Kidney (tissue), 14 donors: ENCODE measurements around the gene SPAG5. TPM values are rescaled to one million over a fixed set of nuclear protein-coding genes. Genes with fewer than 3 reads are reported as not detected.

Experiments
- DNase-seq, 5 donors: peaks; one replicate each; pipeline ENCODE4 v3.0.0-alpha.2; 2013 to 2020
- FAIRE-seq: peaks from 2 replicates; lab custom pipeline; 2012; peaks lifted over from hg19 to GRCh38; lab: Jason Lieb, UNC
- H3K27ac ChIP-seq, 2 donors: one replicate each; pipeline ENCODE4 v1.7.0; 2013; ENCODE audit warnings: low read depth in 2 of 2, low read length in 2 of 2, inconsistent platforms in 1 of 2
- H3K27me3 ChIP-seq: one replicate; pipeline ENCODE4 v1.7.1; 2013; ENCODE audit warnings: low read length, inconsistent platforms; ENCODE audit not compliant: control insufficient read depth, insufficient read depth
- H3K36me3 ChIP-seq, 3 donors: one replicate each; pipeline versions ENCODE4 v1.7.0 to v1.7.1; 2013; ENCODE audit warnings: low read length in 3 of 3, control low read depth in 1 of 3, inconsistent platforms in 1 of 3; ENCODE audit not compliant: insufficient read depth in 3 of 3, control insufficient read depth in 2 of 3
- H3K4me1 ChIP-seq, 3 donors: one replicate each; pipeline versions ENCODE4 v1.7.0 to v1.7.1; 2013; ENCODE audit warnings: low read length in 3 of 3, inconsistent platforms in 1 of 3, low read depth in 1 of 3; ENCODE audit not compliant: control insufficient read depth in 2 of 3, insufficient read depth in 2 of 3
- H3K4me3 ChIP-seq, 3 donors: one replicate each; pipeline versions ENCODE4 v1.7.0 to v1.8.1; 2013; ENCODE audit warnings: low read length in 3 of 3, control low read depth in 1 of 3, inconsistent platforms in 1 of 3
- H3K9ac ChIP-seq, 3 donors: one replicate each; pipeline versions ENCODE4 v1.7.0 to v1.7.1; 2013; ENCODE audit warnings: low read length in 3 of 3, control low read depth in 1 of 3, inconsistent platforms in 1 of 3
- H3K9me3 ChIP-seq, 3 donors: one replicate each; pipeline versions ENCODE4 v1.7.0 to v1.7.1; 2013; ENCODE audit warnings: low read length in 3 of 3, control low read depth in 1 of 3, inconsistent platforms in 1 of 3; ENCODE audit not compliant: control insufficient read depth in 2 of 3, insufficient read depth in 1 of 3
- intact Hi-C: fragments of 100-400 bp; cut with DNase I; formaldehyde crosslinking; loops from one replicate; pipeline ENCODE4 v1.11.1; 2022
- polyA plus RNA-seq: library from polyadenylated mRNA; stranded (reverse); fragments of 350-450 nt; fragmentation: Illumina TruSeq; extraction: RNeasy Lipid Tissue Mini Kit (QIAGEN cat#74804); gene quantifications from one replicate; pipeline ENCODE4 v1.2.3, GENCODE V29; 2014; ENCODE audit warnings: low read depth, low replicate concordance; ENCODE audit not compliant: insufficient read depth
- total RNA-seq: library from RNA; stranded (reverse); fragmentation: NEBNext Ultra II Directional; extraction: Animal tissue kit (Norgen Biotek cat#: 25700); gene quantifications from one replicate; pipeline ENCODE4 v1.2.1, GENCODE V29; 2021
- TF ChIP-seq, protein P1 (sequence below): IDR thresholded peaks from 3 replicates; pipeline ENCODE4 v1.5.1; 2012; ENCODE audit warnings: mild to moderate bottlenecking, moderate library complexity, borderline replicate concordance; ENCODE audit not compliant: insufficient read depth; ENCODE audit errors: extremely low read depth
- donor health status: control.
- donor health status: control.
- donor health status: control.
- donor health status: control.
- donor health status: control.
- donor health status: DM: yes; HTN: yes; CAD: no.
- donor health status: Normal renal cell carcinoma (clear cell type).

Gene SPAG5
- total and polyA plus RNA-seq, 2 donors from 2014 or later, result 7.4 to 123 TPM

DNA sequence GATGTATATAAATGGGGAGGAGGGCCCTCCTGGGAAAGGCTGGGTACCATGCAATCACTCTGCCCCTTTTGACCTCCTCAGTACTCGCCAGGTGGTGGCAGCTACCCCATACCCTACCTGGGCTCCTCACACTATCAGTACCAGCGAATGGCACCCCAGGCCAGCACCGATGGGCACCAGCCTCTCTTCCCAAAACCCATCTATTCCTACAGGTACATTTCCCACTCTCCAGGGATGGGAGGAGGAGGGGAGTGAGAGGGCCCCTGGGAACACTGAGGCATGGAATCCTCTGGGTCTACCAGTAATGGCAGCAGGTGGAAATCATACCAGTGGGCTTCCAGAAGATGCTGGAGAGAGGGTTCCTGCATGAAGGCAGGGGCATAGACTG, 69.8 kb downstream of the SPAG5 start:
- FAIRE-seq (no peak), DNase-seq (no peak)
- Histone ChIP-seq H3K36me3 (no peaks in the 10 kb centered on the region), H3K27ac (no peak overlapping the region), H3K4me1 (peaks cover 0 to 11% (median 3%) of the 10 kb centered on the region in 3 donors), H3K9me3 (no peaks in the 10 kb centered on the region), H3K27me3 (no peaks in the 10 kb centered on the region), H3K4me3 (no peak overlapping the region), H3K9ac (no peak overlapping the region)
- TF ChIP-seq, protein P1, sequence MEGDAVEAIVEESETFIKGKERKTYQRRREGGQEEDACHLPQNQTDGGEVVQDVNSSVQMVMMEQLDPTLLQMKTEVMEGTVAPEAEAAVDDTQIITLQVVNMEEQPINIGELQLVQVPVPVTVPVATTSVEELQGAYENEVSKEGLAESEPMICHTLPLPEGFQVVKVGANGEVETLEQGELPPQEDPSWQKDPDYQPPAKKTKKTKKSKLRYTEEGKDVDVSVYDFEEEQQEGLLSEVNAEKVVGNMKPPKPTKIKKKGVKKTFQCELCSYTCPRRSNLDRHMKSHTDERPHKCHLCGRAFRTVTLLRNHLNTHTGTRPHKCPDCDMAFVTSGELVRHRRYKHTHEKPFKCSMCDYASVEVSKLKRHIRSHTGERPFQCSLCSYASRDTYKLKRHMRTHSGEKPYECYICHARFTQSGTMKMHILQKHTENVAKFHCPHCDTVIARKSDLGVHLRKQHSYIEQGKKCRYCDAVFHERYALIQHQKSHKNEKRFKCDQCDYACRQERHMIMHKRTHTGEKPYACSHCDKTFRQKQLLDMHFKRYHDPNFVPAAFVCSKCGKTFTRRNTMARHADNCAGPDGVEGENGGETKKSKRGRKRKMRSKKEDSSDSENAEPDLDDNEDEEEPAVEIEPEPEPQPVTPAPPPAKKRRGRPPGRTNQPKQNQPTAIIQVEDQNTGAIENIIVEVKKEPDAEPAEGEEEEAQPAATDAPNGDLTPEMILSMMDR, result no peak
- intact Hi-C loops, result no loop called here

DNA sequence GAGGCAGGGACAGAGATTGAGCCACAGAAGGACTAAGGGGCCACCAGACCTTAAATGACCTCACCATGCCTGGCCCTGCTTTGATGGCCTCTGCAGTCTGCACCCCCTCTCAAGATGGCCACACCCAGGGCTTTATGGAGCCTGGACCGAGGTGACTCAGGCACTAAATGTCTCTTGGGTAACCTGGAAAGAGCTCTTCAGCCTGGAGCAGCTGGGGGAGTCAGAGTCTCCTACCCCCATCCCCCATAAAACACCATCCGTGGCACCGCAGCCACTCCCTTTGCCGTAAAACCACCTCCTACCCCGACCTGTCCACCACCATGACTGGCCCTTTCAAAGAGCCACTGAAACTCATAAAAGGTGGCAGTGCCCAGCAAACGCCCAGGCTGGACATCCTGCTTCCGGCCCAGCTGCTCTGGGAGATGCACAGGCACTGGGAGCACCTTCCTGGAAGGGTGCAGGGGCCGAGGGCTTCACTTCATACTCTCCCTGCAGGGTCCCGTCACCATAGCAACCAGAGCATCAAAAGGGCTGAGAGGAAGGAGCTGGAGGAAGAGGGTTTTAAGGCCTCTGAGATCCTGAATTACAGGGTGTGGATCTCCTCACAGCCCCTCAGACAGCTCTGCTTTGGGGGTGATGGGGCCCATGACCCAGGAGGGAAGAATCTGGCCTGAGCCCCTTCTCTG, 70.4 kb downstream of the SPAG5 start:
- H3K36me3 ChIP-seq, result no peaks in the 10 kb centered on the region
- H3K27me3 ChIP-seq, result no peaks in the 10 kb centered on the region
- no peak overlapping the region for H3K9ac ChIP-seq
- DNase-seq (no peak), FAIRE-seq (no peak)
- peaks cover 0 to 11% (median 3%) of the 10 kb centered on the region in 3 donors for H3K4me1 ChIP-seq
- no peaks in the 10 kb centered on the region for H3K9me3 ChIP-seq
- TF ChIP-seq, protein P1, result no peak
- no peak overlapping the region for H3K4me3 ChIP-seq
- no peak overlapping the region for H3K27ac ChIP-seq
- intact Hi-C loops, result no loop called here

DNA sequence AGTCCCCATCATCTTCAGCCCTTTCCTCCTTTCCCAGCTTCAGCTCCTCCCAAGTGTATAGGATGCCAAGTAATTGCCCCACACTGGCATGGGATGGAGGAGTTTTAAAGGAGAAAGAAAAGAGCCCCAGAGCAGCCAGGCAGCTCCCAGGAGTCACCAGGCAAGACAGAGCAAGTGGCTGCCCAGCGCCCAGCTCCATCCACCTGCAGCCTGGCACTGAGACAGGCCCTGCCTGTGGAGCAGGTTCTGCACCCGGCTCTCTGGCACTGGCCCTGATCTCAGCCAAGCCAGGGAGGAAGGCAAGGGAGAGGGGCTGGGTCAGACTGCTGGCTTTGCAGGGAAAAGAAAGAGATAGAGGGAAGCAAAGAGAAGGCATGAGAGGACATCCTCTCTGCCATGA, 71.0 kb downstream of the SPAG5 start:
- DNase-seq (no peak), FAIRE-seq (no peak)
- H3K9me3 ChIP-seq, result no peaks in the 10 kb centered on the region
- H3K9ac ChIP-seq, result no peak overlapping the region
- TF ChIP-seq, protein P1, result no peak
- H3K27me3 ChIP-seq, result no peaks in the 10 kb centered on the region
- H3K27ac ChIP-seq, result no peak overlapping the region
- H3K4me3 ChIP-seq, result no peak overlapping the region
- peaks cover 0 to 11% (median 3%) of the 10 kb centered on the region in 3 donors for H3K4me1 ChIP-seq
- no peaks in the 10 kb centered on the region for H3K36me3 ChIP-seq
- intact Hi-C loops, result no loop called here

Other genes starting within 250 kb of the SPAG5 start
- gene POLDIP2, start 241.5 kb downstream of the SPAG5 start, total RNA-seq, result 84.9 TPM
- gene POLDIP2, start 241.5 kb downstream of the SPAG5 start, polyA plus RNA-seq, result 174 TPM
- gene SEBOX, start 233.8 kb downstream of the SPAG5 start, total RNA-seq, result not detected
- not detected for gene SEBOX, start 233.8 kb downstream of the SPAG5 start, polyA plus RNA-seq
- 0.98 TPM for gene VTN, start 228.7 kb downstream of the SPAG5 start, total RNA-seq
- gene VTN, start 228.7 kb downstream of the SPAG5 start, polyA plus RNA-seq, result 3.5 TPM
- gene SARM1, start 227.3 kb downstream of the SPAG5 start, total RNA-seq, result 23.8 TPM
- gene SARM1, start 227.3 kb downstream of the SPAG5 start, polyA plus RNA-seq, result 10.4 TPM
- gene SLC46A1, start 192.8 kb downstream of the SPAG5 start, total RNA-seq, result 14.7 TPM
- 9.7 TPM for gene SLC46A1, start 192.8 kb downstream of the SPAG5 start, polyA plus RNA-seq
- gene SLC13A2, start 125.4 kb downstream of the SPAG5 start, total RNA-seq, result 1.1 TPM
- gene SLC13A2, start 125.4 kb downstream of the SPAG5 start, polyA plus RNA-seq, result 69.0 TPM
- not detected for gene FOXN1, start 92.7 kb downstream of the SPAG5 start, total RNA-seq
- gene FOXN1, start 92.7 kb downstream of the SPAG5 start, polyA plus RNA-seq, result not detected
- 19.0 TPM for gene UNC119, start 46.4 kb downstream of the SPAG5 start, total RNA-seq
- 60.7 TPM for gene UNC119, start 46.4 kb downstream of the SPAG5 start, polyA plus RNA-seq
- gene PIGS, start 27.5 kb downstream of the SPAG5 start, total RNA-seq, result 75.0 TPM
- 60.6 TPM for gene PIGS, start 27.5 kb downstream of the SPAG5 start, polyA plus RNA-seq
- gene ALDOC, start 22.1 kb downstream of the SPAG5 start, total RNA-seq, result 7.1 TPM
- gene ALDOC, start 22.1 kb downstream of the SPAG5 start, polyA plus RNA-seq, result 21.9 TPM
- 10.2 TPM for gene RSKR, start 15.2 kb upstream of the SPAG5 start, total RNA-seq
- gene RSKR, start 15.2 kb upstream of the SPAG5 start, polyA plus RNA-seq, result 4.1 TPM
- 140 TPM for gene BLTP2, start 46.1 kb upstream of the SPAG5 start, total RNA-seq
- 35.1 TPM for gene BLTP2, start 46.1 kb upstream of the SPAG5 start, polyA plus RNA-seq
- 54.3 TPM for gene SDF2, start 62.9 kb upstream of the SPAG5 start, total RNA-seq
- 101 TPM for gene SDF2, start 62.9 kb upstream of the SPAG5 start, polyA plus RNA-seq
- gene SUPT6H, start 63.2 kb upstream of the SPAG5 start, total RNA-seq, result 61.5 TPM
- 21.4 TPM for gene SUPT6H, start 63.2 kb upstream of the SPAG5 start, polyA plus RNA-seq
- 3.4 TPM for gene PROCA1, start 112.9 kb upstream of the SPAG5 start, total RNA-seq
- 3.5 TPM for gene PROCA1, start 112.9 kb upstream of the SPAG5 start, polyA plus RNA-seq
- gene RAB34, start 118.8 kb upstream of the SPAG5 start, total RNA-seq, result 119 TPM
- 128 TPM for gene RAB34, start 118.8 kb upstream of the SPAG5 start, polyA plus RNA-seq
- gene RPL23A, start 121.0 kb upstream of the SPAG5 start, total RNA-seq, result 1,188 TPM
- gene RPL23A, start 121.0 kb upstream of the SPAG5 start, polyA plus RNA-seq, result 1,159 TPM
- 25.3 TPM for gene TLCD1, start 127.2 kb upstream of the SPAG5 start, total RNA-seq
- 30.0 TPM for gene TLCD1, start 127.2 kb upstream of the SPAG5 start, polyA plus RNA-seq
- 20.6 TPM for gene NEK8, start 129.8 kb upstream of the SPAG5 start, total RNA-seq
- 4.7 TPM for gene NEK8, start 129.8 kb upstream of the SPAG5 start, polyA plus RNA-seq
- gene TRAF4, start 145.0 kb upstream of the SPAG5 start, total RNA-seq, result 118 TPM
- gene TRAF4, start 145.0 kb upstream of the SPAG5 start, polyA plus RNA-seq, result 53.4 TPM
- gene FAM222B, start 243.8 kb upstream of the SPAG5 start, total RNA-seq, result 31.0 TPM
- 13.0 TPM for gene FAM222B, start 243.8 kb upstream of the SPAG5 start, polyA plus RNA-seq